K562 (cell line): ENCODE results near the gene ACBD6. TPM values are rescaled to one million over a fixed set of nuclear protein-coding genes. Genes with fewer than 3 reads are reported as not detected.

Experiments
- CGGBP1 ChIP-seq: fragments of 250-450 bp; sonication (Bioruptor Pico); IDR thresholded peaks from 2 replicates; pipeline ENCODE4 v1.9.0; 2021; ENCODE audit warnings: mild to moderate bottlenecking
- CHAMP1 ChIP-seq: fragments of 450-650 bp; IDR thresholded peaks from 2 replicates; pipeline ENCODE4 v1.6.1; 2016; ENCODE audit warnings: mild to moderate bottlenecking
- DIDO1 ChIP-seq: fragments of 450-650 bp; IDR thresholded peaks from 2 replicates; pipeline ENCODE4 v1.6.1; 2016; ENCODE audit warnings: low read depth, missing biosample characterization, missing genetic modification characterization
- FOXA3 ChIP-seq, 2 experiments: fragments of 450-650 bp in 1 of 2; sonication (generic) in 1 of 2; formaldehyde crosslinking; IDR thresholded peaks in 1 of 2; conservative IDR thresholded peaks in 1 of 2; 2 replicates each; pipeline versions ENCODE4 v1.4.0 to v1.8.0; 2020 to 2022; ENCODE audit warnings: mild to moderate bottlenecking in 2 of 2, missing genetic modification reagents in 1 of 2
- HNRNPLL ChIP-seq: fragments of 200-400 bp; formaldehyde crosslinking; IDR thresholded peaks from 2 replicates; pipeline ENCODE4 v1.6.1; 2017; ENCODE audit warnings: low read length, low read depth, mild to moderate bottlenecking; ENCODE audit not compliant: poor library complexity, severe bottlenecking
- KDM2B ChIP-seq: fragments of 250-450 bp; sonication (Bioruptor Pico); IDR thresholded peaks from 2 replicates; pipeline ENCODE4 v1.8.0; 2021; ENCODE audit warnings: mild to moderate bottlenecking, moderate library complexity
- MED1 ChIP-seq: sonication (generic); formaldehyde crosslinking; IDR thresholded peaks from 2 replicates; pipeline ENCODE4 v1.8.1; 2023; ENCODE audit warnings: missing genetic modification reagents, borderline replicate concordance
- NUFIP1 ChIP-seq: fragments of 450-650 bp; IDR thresholded peaks from 2 replicates; pipeline ENCODE4 v1.6.1; 2018; ENCODE audit not compliant: partially characterized antibody
- POLR2AphosphoS5 ChIP-seq: IDR thresholded peaks from 2 replicates; pipeline ENCODE4 v1.6.1; 2011; ENCODE audit warnings: mild to moderate bottlenecking, low read depth, low read length, moderate library complexity; ENCODE audit not compliant: control insufficient read depth, insufficient read depth
- RAD21 ChIP-seq, 2 experiments: fragments of 250-450 bp in 1 of 2; fragments of 450-650 bp in 1 of 2; sonication (Bioruptor Pico) in 1 of 2; formaldehyde crosslinking in 1 of 2; IDR thresholded peaks in 1 of 2; conservative IDR thresholded peaks in 1 of 2; 2 replicates each; pipeline versions ENCODE4 v1.4.0 to v1.8.0; 2020 to 2022; ENCODE audit warnings: mild to moderate bottlenecking in 2 of 2, moderate library complexity in 1 of 2
- SUPT5H ChIP-seq: fragments of 450-650 bp; IDR thresholded peaks from 2 replicates; pipeline ENCODE4 v1.6.1; 2016
- UBTF ChIP-seq, 2 experiments: IDR thresholded peaks; 2 replicates each; pipeline ENCODE4 v1.6.1; 2012; ENCODE audit warnings: improper control_type of control experiment in 2 of 2, low read depth in 2 of 2, low read length in 2 of 2, borderline replicate concordance in 1 of 2
- ZBTB12 ChIP-seq: fragments of 250-450 bp; sonication (Bioruptor Pico); IDR thresholded peaks from 2 replicates; pipeline ENCODE4 v1.4.0; 2020
- ZNF143 ChIP-seq: sonication (generic); formaldehyde crosslinking; IDR thresholded peaks from 2 replicates; pipeline ENCODE4 v1.9.0; 2022; ENCODE audit warnings: mild to moderate bottlenecking, missing genetic modification reagents
- ZNF384 ChIP-seq: IDR thresholded peaks from 2 replicates; pipeline ENCODE4 v1.6.1; 2012; ENCODE audit warnings: low read depth, low read length, improper control_type of control experiment
- ZNF41 ChIP-seq: fragments of 250-450 bp; sonication (Bioruptor Pico); conservative IDR thresholded peaks from 2 replicates; pipeline ENCODE4 v1.4.0; 2020; ENCODE audit warnings: mild to moderate bottlenecking
- ZNF512 ChIP-seq: IDR thresholded peaks from 2 replicates; pipeline ENCODE4 v1.6.1; 2016; ENCODE audit warnings: missing genetic modification characterization, missing compliant biosample characterization
- polyA plus RNA-seq, 8 experiments: library from polyadenylated mRNA; depleted of rRNA in 4 of 8; stranded (reverse) in 5 of 8; unstranded in 3 of 8; fragments of >200 nt; fragmentation: Nextera tagmentation in 2 of 8; fragmentation: Illumina TruSeq in 1 of 8; extraction: Ambion mirVana in 2 of 8; extraction: Trizol in 1 of 8; gene quantifications; 2 replicates each; pipeline versions ENCODE4 v1.2.1 to v1.2.3, GENCODE V29; 2011 to 2014; ENCODE audit warnings: inconsistent platforms in 1 of 8, missing spikeins in 1 of 8
- total RNA-seq, 7 experiments: library from RNA; depleted of rRNA in 6 of 7; stranded (reverse); fragments of >200 nt in 6 of 7; fragmentation: Illumina TruSeq in 2 of 7; extraction: Trizol in 2 of 7; gene quantifications; 2 replicates each; pipeline versions ENCODE4 v1.2.1 to v1.2.3, GENCODE V29; 2011 to 2021; ENCODE audit warnings: low replicate concordance in 1 of 7

Gene ACBD6
- total and polyA plus RNA-seq, 9 of the 15 experiments (the other 6 are each of a cell fraction or from before 2014, with no cell fraction given), result 16.9 to 107 (median 77.7) TPM

GRCh38 chr1:180502361-180503279 lies at the start of gene ACBD6 (continued):
- peak; percentile 13; the same call in 1 of the 2 replicates for TF ChIP-seq KDM2B (CRISPR knock-in tag)
- TF ChIP-seq ZBTB12 (CRISPR knock-in tag), result peak; percentile 17
- TF ChIP-seq CHAMP1, result peak; percentile 91
- TF ChIP-seq CGGBP1 (CRISPR knock-in tag), result peak; percentile 48; the same call in 1 of the 2 replicates
- peak; percentile 90 for TF ChIP-seq SUPT5H
- TF ChIP-seq FOXA3 (CRISPR knock-in tag; conservative IDR thresholded peaks at IDR 0.05 in 1 of 2, IDR thresholded peaks at IDR 0.05 in 1 of 2), result peak in 1 of 2 experiments; percentile 80; a peak in 2 of 4 replicates
- no peak for TF ChIP-seq ZNF512 (tag)
- TF ChIP-seq POLR2AphosphoS5, result peak; percentile 70
- peak; percentile 4 for TF ChIP-seq NUFIP1
- no peak; the same call in 1 of the 2 replicates for TF ChIP-seq ZNF41 (CRISPR knock-in tag)
- TF ChIP-seq RAD21 (CRISPR knock-in tag; conservative IDR thresholded peaks at IDR 0.05 in 1 of 2, IDR thresholded peaks at IDR 0.05 in 1 of 2), result 0 out of 4 replicates have a peak, but pooled peaks of 1 of the 2 experiments have one; percentile 9
- TF ChIP-seq DIDO1, result peak; percentile 84; the same call in 1 of the 2 replicates
- peak; percentile 17 to 37; a peak in 1 of 4 replicates for TF ChIP-seq UBTF (IDR thresholded peaks at IDR 0.05; ENCODE audit: borderline replicate concordance in 1 of 2, low read depth in 2 of 2, low read length in 2 of 2)
- 0 out of 2 replicates have a peak, but pooled peaks have one; percentile 54 for TF ChIP-seq ZNF143 (CRISPR knock-in tag)
- TF ChIP-seq MED1 (CRISPR knock-in tag), result 0 out of 2 replicates have a peak, but pooled peaks have one; percentile 69
- peak; percentile 94 for TF ChIP-seq HNRNPLL
- peak; percentile 38; the same call in 1 of the 2 replicates for TF ChIP-seq ZNF384
